ENCODE measurements around the gene RBM22.
A peak's percentile ranks its signal among the peaks of the same experiment; 100 is the strongest.

The RBM22 gene

DNA sequence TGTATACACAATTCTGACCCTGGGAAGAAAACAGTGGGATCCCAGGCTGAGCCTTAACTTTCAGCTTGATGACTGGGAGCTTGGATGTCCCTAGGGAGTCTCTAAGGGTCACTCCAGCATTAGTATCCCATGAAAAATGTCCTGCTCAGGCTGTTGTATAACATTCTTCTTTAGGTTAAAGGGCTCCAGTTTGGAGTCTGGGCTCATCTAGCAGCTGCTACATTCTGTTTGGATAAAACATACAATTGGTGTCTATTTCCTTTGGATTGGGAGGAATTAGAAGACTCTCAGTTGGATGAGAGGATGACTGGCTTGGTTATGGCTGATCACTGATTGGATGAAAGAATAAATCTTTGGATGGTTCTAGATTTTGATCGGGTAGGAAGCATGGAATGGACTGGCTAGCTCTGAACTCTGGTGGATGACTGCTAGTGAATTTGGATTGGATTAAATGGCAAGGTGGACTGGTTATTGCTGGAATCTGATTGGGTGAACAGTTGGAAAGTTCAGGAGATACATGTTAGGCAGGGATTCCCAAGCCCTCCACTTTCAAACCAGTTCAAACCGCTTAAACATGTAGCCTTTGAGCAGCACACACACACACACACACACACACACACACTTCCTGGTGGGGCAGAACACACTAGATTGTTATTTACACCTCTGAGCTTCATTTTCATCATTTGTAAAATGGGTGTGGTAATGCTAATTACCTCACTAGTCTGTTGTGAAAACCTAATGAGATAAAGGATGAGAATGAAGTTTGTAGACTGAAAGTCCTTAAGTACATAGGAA, 46.9 kb downstream of the RBM22 start:
- no peak overlapping the region for H3K4me3 ChIP-seq (ENCODE audit: low read depth, low read length)
- TF ChIP-seq, protein P1, sequence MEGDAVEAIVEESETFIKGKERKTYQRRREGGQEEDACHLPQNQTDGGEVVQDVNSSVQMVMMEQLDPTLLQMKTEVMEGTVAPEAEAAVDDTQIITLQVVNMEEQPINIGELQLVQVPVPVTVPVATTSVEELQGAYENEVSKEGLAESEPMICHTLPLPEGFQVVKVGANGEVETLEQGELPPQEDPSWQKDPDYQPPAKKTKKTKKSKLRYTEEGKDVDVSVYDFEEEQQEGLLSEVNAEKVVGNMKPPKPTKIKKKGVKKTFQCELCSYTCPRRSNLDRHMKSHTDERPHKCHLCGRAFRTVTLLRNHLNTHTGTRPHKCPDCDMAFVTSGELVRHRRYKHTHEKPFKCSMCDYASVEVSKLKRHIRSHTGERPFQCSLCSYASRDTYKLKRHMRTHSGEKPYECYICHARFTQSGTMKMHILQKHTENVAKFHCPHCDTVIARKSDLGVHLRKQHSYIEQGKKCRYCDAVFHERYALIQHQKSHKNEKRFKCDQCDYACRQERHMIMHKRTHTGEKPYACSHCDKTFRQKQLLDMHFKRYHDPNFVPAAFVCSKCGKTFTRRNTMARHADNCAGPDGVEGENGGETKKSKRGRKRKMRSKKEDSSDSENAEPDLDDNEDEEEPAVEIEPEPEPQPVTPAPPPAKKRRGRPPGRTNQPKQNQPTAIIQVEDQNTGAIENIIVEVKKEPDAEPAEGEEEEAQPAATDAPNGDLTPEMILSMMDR (IDR thresholded peaks at IDR 0.05; ENCODE audit: low read depth, low read length, missing control alignments) = no peak
- in situ Hi-C loops (cut with HindIII; ENCODE audit: low sequenced_read_pairs) = loop anchor here (25.0 kb wide), 1 partner anchor 192 kb away; no protein-coding TSS in a partner anchor
- DNase-seq (ENCODE audit: low read depth) = no peak

DNA sequence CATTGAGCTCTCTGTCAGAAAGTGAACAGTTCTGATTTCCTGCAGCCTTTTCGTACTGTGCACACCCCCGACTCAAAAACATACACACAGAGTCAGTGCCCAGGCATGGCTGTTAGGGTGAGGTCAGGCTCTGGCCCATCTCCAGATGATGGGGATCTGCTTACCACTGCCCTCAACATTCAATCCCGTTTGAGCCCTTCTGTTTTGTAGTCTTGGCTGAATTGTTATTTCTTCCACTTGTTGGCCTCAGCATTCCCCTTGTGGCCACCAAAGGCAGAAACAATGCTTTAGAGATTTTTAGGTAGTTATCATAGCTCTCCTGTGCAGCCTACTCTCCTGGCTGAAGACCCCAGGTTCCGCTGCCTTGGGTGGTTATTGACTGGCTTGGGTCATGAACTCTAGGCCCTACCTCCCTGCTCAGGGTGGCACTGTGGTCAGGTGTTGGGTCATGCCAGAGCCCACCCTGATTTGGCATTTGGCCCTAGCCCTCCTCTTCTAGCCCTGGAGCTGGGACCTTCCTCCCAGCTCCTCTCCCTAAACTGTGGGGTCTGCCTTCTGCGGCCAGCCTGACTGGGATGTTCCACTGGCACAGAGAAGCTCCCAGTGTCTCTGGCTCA, 47.6 kb downstream of the RBM22 start:
- no peak overlapping the region for H3K4me3 ChIP-seq (ENCODE audit: low read depth, low read length)
- in situ Hi-C loops (cut with HindIII; ENCODE audit: low sequenced_read_pairs) = loop anchor here (25.0 kb wide), 1 partner anchor 191 kb away; no protein-coding TSS in a partner anchor
- no peak for DNase-seq (ENCODE audit: low read depth)
- TF ChIP-seq, protein P1 (IDR thresholded peaks at IDR 0.05; ENCODE audit: low read depth, low read length, missing control alignments) = peak; percentile 72

DNA sequence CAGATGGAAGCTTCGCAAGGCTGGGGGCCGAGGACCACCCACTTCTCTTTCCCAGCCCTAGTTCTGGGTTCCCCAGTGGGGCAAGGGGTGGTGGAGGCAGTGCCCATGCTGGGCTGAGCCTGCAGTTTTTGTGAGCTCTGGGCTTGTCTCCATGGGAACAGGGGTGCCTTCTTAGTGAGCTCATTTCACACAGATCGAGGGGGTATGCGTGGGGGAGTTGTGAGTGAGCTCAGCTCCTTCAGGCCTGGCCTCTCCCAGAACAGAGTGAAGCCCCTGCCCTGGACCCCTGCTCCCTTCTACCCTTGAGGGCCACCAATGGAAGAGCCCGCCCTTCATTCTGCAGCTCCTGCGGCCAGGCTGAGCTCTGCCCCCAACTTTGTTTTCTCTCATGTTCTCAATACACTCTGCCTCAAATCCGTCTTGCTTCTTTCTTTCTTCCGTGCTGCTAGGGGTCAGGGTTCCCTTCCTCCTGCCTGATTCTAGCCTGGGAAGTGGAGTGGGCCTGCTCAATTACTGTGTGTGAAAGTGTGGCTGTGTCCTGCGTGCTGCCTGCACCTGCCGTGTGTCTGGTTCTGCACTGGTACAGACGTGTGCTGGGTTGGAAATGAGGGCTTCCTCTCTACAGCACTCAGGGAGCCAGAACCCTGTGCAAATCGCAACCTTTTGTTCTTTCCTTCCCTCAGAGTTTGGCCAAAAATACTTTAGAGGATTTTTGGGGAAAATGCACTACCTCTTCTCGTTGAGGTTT, 48.8 kb downstream of the RBM22 start:
- TF ChIP-seq, protein P1 (IDR thresholded peaks at IDR 0.05; ENCODE audit: low read depth, low read length, missing control alignments) = no peak

DNA sequence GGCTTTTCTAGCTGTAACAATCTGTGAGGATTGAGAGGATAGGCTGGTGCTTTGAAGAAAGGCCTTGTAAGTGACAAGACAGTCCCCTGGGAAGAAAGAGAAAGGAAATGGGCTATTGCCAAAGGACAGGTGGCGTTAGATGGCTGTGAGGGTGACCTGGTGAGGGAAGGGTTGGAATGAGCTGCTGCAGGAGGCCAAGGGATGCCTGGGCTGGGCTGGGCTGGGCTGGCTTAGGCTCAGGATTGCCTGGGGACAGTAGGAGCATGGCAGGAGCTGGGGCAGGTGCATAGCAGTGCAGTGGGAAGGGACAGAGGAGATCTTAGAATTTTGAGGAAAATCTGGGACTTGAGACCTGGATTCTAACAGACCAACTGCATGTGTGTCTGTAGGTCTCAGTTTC, 49.5 kb downstream of the RBM22 start:
- no peak overlapping the region for H3K4me3 ChIP-seq (ENCODE audit: low read depth, low read length)
- TF ChIP-seq, protein P1 (IDR thresholded peaks at IDR 0.05; ENCODE audit: low read depth, low read length, missing control alignments) = no peak
- in situ Hi-C loops (cut with HindIII; ENCODE audit: low sequenced_read_pairs) = loop anchor here (25.0 kb wide), 1 partner anchor 189 kb away; no protein-coding TSS in a partner anchor
- DNase-seq (ENCODE audit: low read depth) = no peak

More for the DNA sequence above, 48.8 kb downstream of the RBM22 start:
- no peak for DNase-seq (ENCODE audit: low read depth)
- H3K4me3 ChIP-seq (ENCODE audit: low read depth, low read length) = no peak overlapping the region
- in situ Hi-C loops (cut with HindIII; ENCODE audit: low sequenced_read_pairs) = loop anchor here (25.0 kb wide), 1 partner anchor 190 kb away; no protein-coding TSS in a partner anchor

DNA sequence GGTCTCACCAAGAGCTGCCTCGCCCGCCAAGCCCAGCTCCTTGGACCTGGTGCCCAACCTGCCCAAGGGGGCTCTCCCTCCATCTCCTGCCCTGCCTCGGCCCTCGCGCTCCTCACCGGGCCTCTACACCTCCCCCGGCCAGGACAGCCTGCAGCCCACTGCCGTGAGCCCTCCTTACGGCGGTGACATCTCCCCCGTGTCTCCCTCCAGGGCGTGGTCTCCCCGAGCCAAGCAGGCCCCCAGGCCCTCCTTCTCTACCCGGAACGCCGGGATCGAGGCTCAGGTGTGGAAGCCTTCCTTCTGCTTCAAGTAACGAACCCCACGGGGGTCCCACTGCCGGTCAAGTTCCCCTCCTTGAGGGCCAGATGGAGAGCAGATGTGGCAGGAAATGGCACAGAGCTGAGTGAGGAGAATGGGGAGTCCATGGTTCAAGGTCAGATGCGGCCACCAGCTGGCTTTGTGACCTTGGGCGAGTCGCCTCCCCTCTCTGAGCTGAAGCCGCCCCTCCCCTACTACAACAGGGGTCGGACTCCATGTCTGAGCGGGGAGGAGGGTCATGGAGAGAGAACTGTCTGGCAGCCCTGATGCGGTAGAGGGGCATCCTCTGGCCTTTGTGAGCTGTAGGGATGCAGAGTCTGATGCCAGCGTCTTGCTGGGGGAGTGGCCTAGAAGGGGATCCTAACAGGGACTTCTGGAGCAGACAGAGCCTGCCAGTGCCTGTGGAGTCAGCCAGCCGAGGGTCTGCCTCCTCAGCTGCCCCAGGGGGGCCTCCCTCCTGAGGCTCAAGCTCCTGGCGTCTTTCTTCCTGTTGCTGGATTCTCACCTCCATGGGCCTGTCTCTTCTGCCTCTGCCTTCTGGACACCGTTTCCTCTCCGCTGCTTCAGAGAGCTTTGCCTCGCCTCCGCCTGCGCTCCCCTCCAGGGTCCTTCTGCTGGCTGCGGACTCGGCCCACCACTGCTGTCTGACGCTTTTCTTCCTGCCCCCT, 50.5 kb downstream of the RBM22 start:
- in situ Hi-C loops (cut with HindIII; ENCODE audit: low sequenced_read_pairs) = loop anchor here (25.0 kb wide), 1 partner anchor 188 kb away; no protein-coding TSS in a partner anchor
- no peak overlapping the region for H3K4me3 ChIP-seq (ENCODE audit: low read depth, low read length)
- no peak for DNase-seq (ENCODE audit: low read depth)
- TF ChIP-seq, protein P1 (IDR thresholded peaks at IDR 0.05; ENCODE audit: low read depth, low read length, missing control alignments) = no peak
